Peyer's patch (tissue), 4 donors: Measurements from ENCODE around the gene SEC24D. TPM values are rescaled to one million over a fixed set of nuclear protein-coding genes. Genes with fewer than 3 reads are reported as not detected.

Experiments used
- DNase-seq, 3 donors: peaks; one replicate each; pipeline ENCODE4 v3.0.0-alpha.2; 2017 to 2019
- H3K27ac ChIP-seq, 4 donors: fragments of 200-600 bp; sonication (generic); one replicate each; pipeline ENCODE4 v1.5.1; 2016 to 2019
- H3K27me3 ChIP-seq, 2 donors: fragments of 200-600 bp; sonication (generic); one replicate each; pipeline ENCODE4 v1.5.1; 2019
- H3K36me3 ChIP-seq, 3 donors: fragments of 200-600 bp; sonication (generic); one replicate each; pipeline ENCODE4 v1.5.1; 2016 to 2019
- H3K4me1 ChIP-seq, 4 donors: fragments of 200-600 bp; sonication (generic); one replicate each; pipeline ENCODE4 v1.5.1; 2016 to 2019
- H3K4me3 ChIP-seq, 4 donors: fragments of 200-600 bp; sonication (generic); 1 replicate in 3 of 4; 2 replicates in 1 of 4; pipeline ENCODE4 v1.5.1; 2016 to 2019; ENCODE audit warnings: mild to moderate bottlenecking in 1 of 4
- H3K9me3 ChIP-seq, 4 donors: fragments of 200-600 bp; sonication (generic); one replicate each; pipeline ENCODE4 v1.5.1; 2016 to 2019; ENCODE audit warnings: mild to moderate bottlenecking in 1 of 4
- POLR2A ChIP-seq, 2 donors: fragments of 450-650 bp; IDR thresholded peaks; one replicate each; pipeline ENCODE4 v1.5.1; 2017; ENCODE audit warnings: antibody characterized with exemption in 2 of 2, mild to moderate bottlenecking in 2 of 2, moderate library complexity in 2 of 2
- total RNA-seq, 4 donors: library from RNA; depleted of rRNA; stranded (reverse); fragments of >200 nt; gene quantifications; one replicate each; pipeline ENCODE4 v1.1.0, GENCODE V29; 2016
- TF ChIP-seq, protein P1 (sequence below), 6 experiments: fragments of 450-650 bp in 4 of 6; fragments of 200-600 bp in 2 of 6; sonication (generic) in 1 of 6; IDR thresholded peaks; one replicate each; pipeline ENCODE4 v1.5.1; 2017 to 2019; ENCODE audit warnings: antibody characterized with exemption in 6 of 6, mild to moderate bottlenecking in 3 of 6, moderate library complexity in 1 of 6

SEC24D gene
- total RNA-seq, 4 donors from 2014 or later: 52.8 to 117 (median 76.0) TPM

DNA sequence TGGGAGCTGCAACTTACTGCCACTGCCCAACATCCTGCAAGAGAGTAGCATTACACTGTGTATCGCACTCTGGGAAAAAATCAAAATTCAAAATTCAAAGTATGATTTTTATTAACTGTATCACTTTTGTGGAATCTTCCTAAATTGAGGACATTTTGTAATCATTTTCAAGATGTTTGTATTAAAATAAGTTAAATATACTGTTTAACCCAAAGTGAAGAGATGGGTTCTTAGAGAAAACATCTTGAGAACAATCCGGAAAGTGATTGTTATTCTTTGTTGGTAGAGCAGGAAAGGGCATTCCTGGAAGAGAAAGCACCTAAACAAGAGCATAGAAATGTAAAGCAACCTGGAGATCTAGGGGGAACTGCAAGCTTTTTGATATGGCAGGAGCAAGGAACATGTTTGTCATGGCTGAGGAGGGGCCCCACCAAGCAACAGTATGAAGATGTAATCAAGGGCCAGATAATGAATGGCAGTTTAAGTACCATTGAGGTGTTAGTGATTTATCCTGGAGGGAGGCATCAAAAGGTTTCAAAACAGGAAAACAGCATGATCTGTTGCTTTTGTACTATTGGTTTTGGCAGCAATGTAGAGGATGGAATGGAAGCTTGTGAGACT is 14.1 kb upstream of the SEC24D start:
- no peak overlapping the region for H3K27ac ChIP-seq
- TF ChIP-seq, protein P1, sequence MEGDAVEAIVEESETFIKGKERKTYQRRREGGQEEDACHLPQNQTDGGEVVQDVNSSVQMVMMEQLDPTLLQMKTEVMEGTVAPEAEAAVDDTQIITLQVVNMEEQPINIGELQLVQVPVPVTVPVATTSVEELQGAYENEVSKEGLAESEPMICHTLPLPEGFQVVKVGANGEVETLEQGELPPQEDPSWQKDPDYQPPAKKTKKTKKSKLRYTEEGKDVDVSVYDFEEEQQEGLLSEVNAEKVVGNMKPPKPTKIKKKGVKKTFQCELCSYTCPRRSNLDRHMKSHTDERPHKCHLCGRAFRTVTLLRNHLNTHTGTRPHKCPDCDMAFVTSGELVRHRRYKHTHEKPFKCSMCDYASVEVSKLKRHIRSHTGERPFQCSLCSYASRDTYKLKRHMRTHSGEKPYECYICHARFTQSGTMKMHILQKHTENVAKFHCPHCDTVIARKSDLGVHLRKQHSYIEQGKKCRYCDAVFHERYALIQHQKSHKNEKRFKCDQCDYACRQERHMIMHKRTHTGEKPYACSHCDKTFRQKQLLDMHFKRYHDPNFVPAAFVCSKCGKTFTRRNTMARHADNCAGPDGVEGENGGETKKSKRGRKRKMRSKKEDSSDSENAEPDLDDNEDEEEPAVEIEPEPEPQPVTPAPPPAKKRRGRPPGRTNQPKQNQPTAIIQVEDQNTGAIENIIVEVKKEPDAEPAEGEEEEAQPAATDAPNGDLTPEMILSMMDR (IDR thresholded peaks at IDR 0.05): no peak
- TF ChIP-seq POLR2A (IDR thresholded peaks at IDR 0.05): no peak

DNA sequence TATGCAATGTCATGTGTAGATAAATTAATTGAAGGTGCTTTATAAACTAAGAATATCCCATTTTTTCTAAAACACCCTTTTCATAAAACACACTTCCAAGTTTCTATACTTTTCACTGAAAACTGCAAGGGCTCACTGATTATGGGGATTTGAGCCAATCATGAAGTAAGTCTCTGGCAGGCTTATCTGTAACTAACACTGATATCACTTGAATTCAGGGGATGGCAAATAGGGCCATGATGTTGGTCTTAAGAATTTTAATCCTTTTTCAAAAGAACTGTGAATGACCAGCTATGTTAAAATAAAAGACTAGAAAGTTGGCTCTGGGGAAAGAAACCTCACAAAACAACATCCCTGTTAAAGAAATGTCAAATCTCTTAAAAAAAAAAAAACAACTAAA is 13.0 kb upstream of the SEC24D start:
- no peaks in the 10 kb centered on the region for H3K9me3 ChIP-seq
- no peak for DNase-seq
- no peaks in the 10 kb centered on the region for H3K4me1 ChIP-seq
- TF ChIP-seq POLR2A (IDR thresholded peaks at IDR 0.05): no peak
- TF ChIP-seq, protein P1 (IDR thresholded peaks at IDR 0.05): no peak
- no peaks in the 10 kb centered on the region for H3K27me3 ChIP-seq
- no peaks in the 10 kb centered on the region for H3K36me3 ChIP-seq
- H3K4me3 ChIP-seq: no peak overlapping the region
- no peak overlapping the region for H3K27ac ChIP-seq

More for the DNA sequence above, 14.1 kb upstream of the SEC24D start:
- no peaks in the 10 kb centered on the region for H3K4me1 ChIP-seq
- no peak for DNase-seq
- H3K9me3 ChIP-seq: no peaks in the 10 kb centered on the region
- H3K27me3 ChIP-seq: no peaks in the 10 kb centered on the region
- H3K36me3 ChIP-seq: no peaks in the 10 kb centered on the region
- H3K4me3 ChIP-seq: peak overlapping the region; percentile 28 to 51 (median 41)

DNA sequence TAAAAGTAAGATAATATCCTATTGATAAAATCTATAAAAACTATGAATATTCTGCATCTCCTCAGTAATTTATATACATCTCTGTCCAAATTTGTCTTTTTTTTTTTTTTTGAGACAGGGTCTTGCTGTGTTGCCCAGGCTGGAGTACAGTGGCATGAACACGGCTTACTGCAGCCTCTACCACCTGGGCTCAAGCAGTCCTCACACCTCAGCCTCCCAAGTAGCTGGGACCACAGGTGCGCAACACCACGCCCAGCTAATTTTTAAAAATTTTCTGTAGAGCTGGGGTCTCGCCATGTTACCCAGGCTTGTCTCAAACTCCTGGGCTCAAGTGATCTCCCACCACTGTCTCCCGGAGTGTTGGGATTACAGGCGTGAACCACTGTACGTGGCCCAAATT is 12.3 kb upstream of the SEC24D start:
- DNase-seq: no peak
- Histone ChIP-seq H3K27me3 (no peaks in the 10 kb centered on the region), H3K27ac (no peak overlapping the region), H3K36me3 (no peaks in the 10 kb centered on the region), H3K4me3 (no peak overlapping the region), H3K9me3 (no peaks in the 10 kb centered on the region), H3K4me1 (no peaks in the 10 kb centered on the region)
- TF ChIP-seq, protein P1 (IDR thresholded peaks at IDR 0.05): no peak
- TF ChIP-seq POLR2A (IDR thresholded peaks at IDR 0.05): no peak

DNA sequence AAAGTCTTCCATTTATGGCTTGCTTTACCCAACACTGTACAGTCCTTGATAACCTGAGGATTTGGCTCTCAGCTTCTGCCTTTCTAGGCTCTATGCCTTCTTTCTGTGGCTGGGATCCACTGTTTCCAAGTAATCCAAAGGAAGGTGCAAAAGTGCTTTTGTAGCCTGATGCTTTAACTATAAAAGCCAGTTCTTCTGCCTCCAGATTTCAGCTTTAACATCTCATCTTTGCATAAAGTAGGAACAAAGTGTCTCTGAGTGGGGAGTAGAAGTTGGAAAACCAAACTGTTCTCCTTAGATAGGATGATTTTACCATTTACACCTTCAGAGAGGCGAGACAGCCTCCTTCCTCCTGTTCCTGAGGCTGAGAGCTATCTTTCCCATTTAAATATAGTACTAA is 11.1 kb upstream of the SEC24D start:
- no peaks in the 10 kb centered on the region for H3K9me3 ChIP-seq
- no peaks in the 10 kb centered on the region for H3K36me3 ChIP-seq
- DNase-seq: no peak

DNA sequence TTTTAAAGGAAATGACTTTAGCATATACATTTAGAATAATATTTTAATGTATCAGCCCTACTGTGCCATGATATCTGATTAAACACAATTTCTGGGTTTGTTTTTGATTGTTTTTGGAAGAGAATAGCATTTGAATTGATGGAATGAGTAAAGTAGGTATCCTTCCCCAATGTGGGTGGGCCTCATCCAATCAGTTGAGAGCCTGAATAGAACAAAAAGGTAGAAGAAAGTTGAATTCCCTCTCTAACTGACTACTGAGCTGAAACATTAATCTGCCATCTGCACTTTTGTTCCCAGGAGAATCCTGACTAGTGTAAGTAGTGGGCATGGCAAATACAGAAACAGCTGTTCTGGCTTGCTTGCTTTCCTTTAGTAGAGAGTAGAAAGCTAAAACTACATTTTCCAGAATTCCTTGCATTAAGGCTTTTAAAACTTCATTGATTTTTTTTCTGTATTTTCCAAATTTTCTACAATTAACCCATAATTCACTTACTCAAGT is 9.7 kb upstream of the SEC24D start:
- Histone ChIP-seq H3K4me3 (no peak overlapping the region), H3K27me3 (no peaks in the 10 kb centered on the region), H3K4me1 (no peaks in the 10 kb centered on the region), H3K36me3 (no peaks in the 10 kb centered on the region), H3K9me3 (no peaks in the 10 kb centered on the region), H3K27ac (no peak overlapping the region)
- no peak for TF ChIP-seq POLR2A (IDR thresholded peaks at IDR 0.05)
- TF ChIP-seq, protein P1 (IDR thresholded peaks at IDR 0.05): no peak
- DNase-seq: no peak

More for the DNA sequence above, 11.1 kb upstream of the SEC24D start:
- Histone ChIP-seq H3K27ac (no peak overlapping the region), H3K4me1 (no peaks in the 10 kb centered on the region), H3K4me3 (no peak overlapping the region), H3K27me3 (no peaks in the 10 kb centered on the region)
- TF ChIP-seq, protein P1 (IDR thresholded peaks at IDR 0.05): no peak
- no peak for TF ChIP-seq POLR2A (IDR thresholded peaks at IDR 0.05)
